VCaP (cell line): Measurements from ENCODE around the gene CD86.

Source experiments
- H3K27ac ChIP-seq: fragments of 450-650 bp; 2 replicates; pipeline ENCODE4 v1.5.1; 2017
- TF ChIP-seq, protein P1 (sequence below): fragments of 450-650 bp; conservative IDR thresholded peaks from 2 replicates; pipeline ENCODE4 v1.5.1; 2017; ENCODE audit warnings: mild to moderate bottlenecking, moderate library complexity

The CD86 gene

DNA sequence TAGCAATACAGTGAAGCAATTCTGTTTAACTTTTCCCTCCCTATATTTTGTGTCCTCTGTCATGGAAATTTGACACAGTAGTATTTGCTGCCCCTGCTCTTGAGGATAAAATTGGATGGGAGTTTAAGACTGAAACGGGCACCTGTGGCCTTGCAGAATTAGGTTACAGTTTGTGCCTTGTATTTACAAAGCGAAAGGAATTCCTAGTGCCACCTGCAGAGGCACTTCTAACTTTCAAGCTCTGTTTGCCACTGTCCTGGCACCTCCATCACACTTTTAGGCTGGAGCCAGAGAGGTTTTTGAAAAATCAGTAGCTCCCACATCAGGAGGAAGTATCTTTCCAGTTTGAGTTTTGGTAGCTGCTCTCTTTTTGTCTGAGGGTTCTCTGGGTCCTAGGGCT, 39.5 kb downstream of the CD86 start:
- H3K27ac ChIP-seq = no peak overlapping the region

DNA sequence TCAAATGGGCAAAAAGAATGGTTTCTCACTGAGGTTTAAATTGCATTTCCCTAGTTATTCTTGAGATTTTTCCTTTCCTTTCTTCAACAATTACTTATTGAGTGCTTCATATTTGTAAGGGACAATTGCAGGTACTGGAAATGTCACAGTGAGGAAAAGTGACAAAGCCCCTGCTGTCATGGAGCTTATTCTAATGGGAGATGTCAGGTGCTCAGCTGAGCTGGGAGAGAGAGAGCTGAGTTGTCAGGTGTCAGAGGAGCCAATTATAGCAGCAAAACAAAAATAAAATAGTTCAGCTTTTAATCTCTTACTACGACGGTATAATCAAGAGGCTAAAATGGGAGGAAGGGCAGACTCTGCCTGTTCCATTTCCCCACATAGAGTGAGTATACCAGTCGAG, 42.0 kb downstream of the CD86 start:
- H3K27ac ChIP-seq = no peak overlapping the region
- TF ChIP-seq, protein P1, sequence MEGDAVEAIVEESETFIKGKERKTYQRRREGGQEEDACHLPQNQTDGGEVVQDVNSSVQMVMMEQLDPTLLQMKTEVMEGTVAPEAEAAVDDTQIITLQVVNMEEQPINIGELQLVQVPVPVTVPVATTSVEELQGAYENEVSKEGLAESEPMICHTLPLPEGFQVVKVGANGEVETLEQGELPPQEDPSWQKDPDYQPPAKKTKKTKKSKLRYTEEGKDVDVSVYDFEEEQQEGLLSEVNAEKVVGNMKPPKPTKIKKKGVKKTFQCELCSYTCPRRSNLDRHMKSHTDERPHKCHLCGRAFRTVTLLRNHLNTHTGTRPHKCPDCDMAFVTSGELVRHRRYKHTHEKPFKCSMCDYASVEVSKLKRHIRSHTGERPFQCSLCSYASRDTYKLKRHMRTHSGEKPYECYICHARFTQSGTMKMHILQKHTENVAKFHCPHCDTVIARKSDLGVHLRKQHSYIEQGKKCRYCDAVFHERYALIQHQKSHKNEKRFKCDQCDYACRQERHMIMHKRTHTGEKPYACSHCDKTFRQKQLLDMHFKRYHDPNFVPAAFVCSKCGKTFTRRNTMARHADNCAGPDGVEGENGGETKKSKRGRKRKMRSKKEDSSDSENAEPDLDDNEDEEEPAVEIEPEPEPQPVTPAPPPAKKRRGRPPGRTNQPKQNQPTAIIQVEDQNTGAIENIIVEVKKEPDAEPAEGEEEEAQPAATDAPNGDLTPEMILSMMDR = no peak

More for the DNA sequence above, 39.5 kb downstream of the CD86 start:
- TF ChIP-seq, protein P1 = no peak

DNA sequence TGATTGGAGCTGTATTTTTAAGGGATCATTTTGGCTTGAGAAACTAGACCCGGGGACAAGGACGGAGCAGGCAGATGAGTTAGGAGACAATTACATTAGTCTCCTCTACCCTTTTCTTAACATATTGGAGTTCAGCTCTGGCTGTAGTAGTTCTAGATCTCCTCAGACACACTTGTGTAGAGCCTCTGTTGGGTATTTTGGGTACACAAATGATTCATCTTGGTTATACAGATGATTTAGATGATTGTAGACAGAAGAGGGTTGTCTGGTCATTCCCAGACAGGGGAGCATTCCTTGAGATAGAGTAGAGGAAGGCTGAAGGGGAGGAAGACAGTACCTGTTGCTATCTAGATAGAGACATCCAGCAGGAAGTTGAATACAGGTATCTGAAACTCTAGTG, 43.4 kb downstream of the CD86 start:
- TF ChIP-seq, protein P1 = no peak
- H3K27ac ChIP-seq = no peak overlapping the region

DNA sequence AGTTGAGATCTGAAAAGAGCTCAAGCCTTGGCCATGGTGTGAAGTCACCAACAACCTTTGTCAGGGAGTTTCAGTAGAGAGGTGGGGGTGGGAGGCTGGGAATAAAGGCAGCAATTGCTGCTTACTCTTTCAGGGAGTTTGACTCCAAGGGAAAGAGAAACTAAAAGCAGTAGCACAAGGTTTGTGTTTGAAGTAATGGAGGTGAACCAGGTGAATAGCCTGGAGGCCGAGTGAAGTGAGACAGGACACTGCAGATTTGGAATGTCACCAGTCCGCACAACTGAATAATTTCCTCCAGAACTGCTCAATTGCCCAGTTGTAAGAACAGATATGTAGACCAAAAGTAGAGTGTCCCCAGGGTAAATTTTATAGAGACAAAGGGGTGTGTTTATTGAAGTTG, 44.1 kb downstream of the CD86 start:
- H3K27ac ChIP-seq = no peak overlapping the region
- TF ChIP-seq, protein P1 = no peak

DNA sequence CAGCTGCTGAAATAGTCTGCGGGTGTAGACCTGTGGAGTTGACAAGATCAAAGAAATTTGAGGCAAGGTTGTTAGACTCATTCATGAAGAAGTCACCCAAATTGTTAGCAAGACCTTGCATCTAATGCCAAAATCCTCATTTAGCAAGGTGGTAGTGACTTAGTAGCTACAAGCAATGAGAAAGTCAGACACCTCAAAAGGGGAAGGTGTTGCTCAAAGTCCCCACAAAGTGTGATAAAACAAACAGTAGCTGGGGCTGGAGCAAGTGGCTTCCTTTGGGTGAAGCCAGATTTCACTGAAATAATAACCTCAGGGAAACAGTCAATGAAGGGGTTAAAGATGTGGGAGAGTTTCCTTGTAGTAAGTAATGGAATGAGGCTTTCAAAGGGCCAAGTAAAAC, 44.9 kb downstream of the CD86 start:
- TF ChIP-seq, protein P1 = no peak
- H3K27ac ChIP-seq = no peak overlapping the region

DNA sequence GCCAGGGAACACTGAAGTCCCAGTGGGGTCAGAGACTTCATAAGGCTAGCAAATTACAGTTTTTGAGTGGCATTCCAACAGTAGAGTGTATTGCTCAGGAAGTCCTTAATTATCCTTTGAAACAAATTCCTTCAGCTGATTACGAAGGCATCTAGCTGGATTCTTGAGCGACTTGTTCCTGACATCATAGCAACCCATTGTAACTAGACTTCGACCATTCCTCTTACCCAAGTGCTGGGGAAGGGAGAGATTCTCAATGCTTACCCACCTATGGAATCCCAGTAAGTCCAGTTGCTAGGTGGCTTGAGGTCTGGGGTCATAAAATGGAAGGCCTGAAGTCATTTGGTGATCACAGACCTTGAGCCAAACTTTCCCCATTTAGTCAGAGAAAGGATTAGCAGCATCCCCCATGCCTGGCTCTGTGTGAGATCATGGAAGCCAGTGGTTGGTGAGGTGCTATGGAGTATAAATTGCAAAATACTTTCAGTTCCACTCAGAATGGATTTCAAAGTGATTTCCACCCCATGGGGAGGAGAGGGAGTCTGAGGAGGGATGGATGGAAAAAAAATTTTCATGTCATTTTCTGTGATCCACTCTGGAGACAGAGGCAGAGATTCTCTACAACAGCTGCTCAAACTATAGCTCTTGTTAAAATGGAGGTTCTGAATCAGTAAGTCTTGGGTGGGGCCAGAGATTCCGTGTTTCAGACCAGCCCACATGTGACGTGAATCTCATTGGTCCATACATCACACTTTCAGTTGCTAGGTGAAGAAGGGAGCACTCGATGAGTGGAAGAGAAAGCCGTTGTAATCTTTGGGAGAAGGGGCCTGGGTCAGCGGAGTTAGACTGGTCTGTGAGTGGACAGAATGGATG, 45.7 kb downstream of the CD86 start:
- H3K27ac ChIP-seq = no peak overlapping the region
- TF ChIP-seq, protein P1 = no peak

DNA sequence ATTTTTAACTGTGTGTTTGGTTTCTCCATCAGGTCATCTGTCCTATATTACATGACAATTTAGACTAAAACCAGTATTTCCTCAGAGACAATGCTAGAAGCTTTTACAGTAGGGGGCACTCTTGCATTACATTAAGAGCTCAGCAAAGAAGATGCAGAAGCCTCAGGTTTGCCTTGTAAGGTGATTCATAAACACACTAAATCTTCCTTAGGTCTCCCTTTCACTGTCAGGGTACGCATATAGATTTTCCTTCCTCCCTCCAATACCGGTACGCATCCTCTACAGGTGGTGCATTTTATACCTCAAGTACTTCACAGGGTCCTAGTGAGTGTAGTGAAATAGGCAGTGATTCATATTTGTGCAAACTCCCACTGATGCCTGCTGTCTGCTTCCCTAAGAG, 46.5 kb downstream of the CD86 start:
- no peak overlapping the region for H3K27ac ChIP-seq
- TF ChIP-seq, protein P1 = peak; percentile 60
